Panc1 (cell line): ENCODE results near the gene GRHPR. TPM values are rescaled to one million over a fixed set of nuclear protein-coding genes. Genes with fewer than 3 reads are reported as not detected.
"Not testable (repeated sequence)": the region's sequence is repeated elsewhere in the genome, so short reads cannot be mapped to it uniquely, and the experiment has no call there.

Experiments used
- ATAC-seq: fragments of 200-7000 bp; cut with Tn5 transposase; 2 replicates; pipeline ENCODE4 v1.9.1; 2020; ENCODE audit warnings: mild to moderate bottlenecking, moderate library complexity
- BruUV-seq: library from RNA; stranded (reverse); fragments of 400-500 nt; replicated peaks from 2 replicates; lab custom pipeline; 2021; lab: Mats Ljungman, UMichigan
- CTCF ChIA-PET: fragments of 300-600 bp; sonication (Branson Sonifier 250); formaldehyde crosslinking; loops from one replicate; lab custom pipeline; 2022; ENCODE audit warnings: antibody characterized with exemption; lab: Charles Lee
- POLR2A ChIA-PET: fragments of 300-600 bp; sonication (Branson Sonifier 250); formaldehyde crosslinking; loops from one replicate; lab custom pipeline; 2022; ENCODE audit warnings: antibody characterized with exemption; lab: Charles Lee
- DNase-seq: peaks from one replicate; pipeline ENCODE4 v3.0.0-alpha.2; 2010; ENCODE audit warnings: low read depth, low spot score
- H3K27ac ChIP-seq: 2 replicates; pipeline ENCODE4 v1.5.1; 2011; ENCODE audit warnings: mild to moderate bottlenecking, low read length, inconsistent platforms
- H3K27me3 ChIP-seq: fragments of 200-500 bp; sonication (Bioruptor generic); 2 replicates; pipeline ENCODE4 v1.6.0; 2014; ENCODE audit warnings: low read length, inconsistent platforms; ENCODE audit not compliant: control insufficient read depth, insufficient read depth
- H3K36me3 ChIP-seq: fragments of 200-500 bp; sonication (Bioruptor generic); 2 replicates; pipeline ENCODE4 v1.5.1; 2014; ENCODE audit warnings: inconsistent platforms, mild to moderate bottlenecking, low read length, moderate library complexity; ENCODE audit not compliant: control insufficient read depth, insufficient read depth
- H3K4me1 ChIP-seq: 2 replicates; pipeline ENCODE4 v1.5.1; 2011; ENCODE audit warnings: inconsistent platforms, mild to moderate bottlenecking, low read length, moderate library complexity; ENCODE audit not compliant: control insufficient read depth, insufficient read depth
- H3K4me3 ChIP-seq, 2 experiments: 2 replicates each; pipeline ENCODE4 v1.5.1; 2011 to 2012; ENCODE audit warnings: low read depth in 2 of 2, low read length in 2 of 2, mild to moderate bottlenecking in 2 of 2, inconsistent platforms in 1 of 2, moderate library complexity in 1 of 2
- H3K9me3 ChIP-seq: fragments of 200-500 bp; sonication (Bioruptor generic); 2 replicates; pipeline ENCODE4 v1.5.1; 2014; ENCODE audit warnings: low read depth, mild to moderate bottlenecking, inconsistent platforms, low read length, moderate library complexity; ENCODE audit not compliant: control insufficient read depth, insufficient read depth
- CTCF ChIP-seq: fragments of 450-650 bp; IDR thresholded peaks from 2 replicates; pipeline ENCODE4 v1.5.1; 2017; ENCODE audit warnings: mild to moderate bottlenecking
- POLR2AphosphoS5 ChIP-seq: IDR thresholded peaks from 2 replicates; pipeline ENCODE4 v1.6.1; 2012; ENCODE audit warnings: mild to moderate bottlenecking, low read depth, low read length, moderate library complexity
- SIN3A ChIP-seq: IDR thresholded peaks from 2 replicates; pipeline ENCODE4 v1.6.1; 2012; ENCODE audit warnings: low read depth, mild to moderate bottlenecking, low read length, moderate library complexity, borderline replicate concordance; ENCODE audit not compliant: insufficient read depth
- TCF7L2 ChIP-seq: IDR thresholded peaks from 2 replicates; pipeline ENCODE4 v1.6.1; 2011; ENCODE audit warnings: mild to moderate bottlenecking, low read depth, low read length, inconsistent platforms
- in situ Hi-C: cut with HindIII; loops from 2 replicates; pipeline ENCODE4 v1.10.0; 2016; ENCODE audit warnings: low sequenced_read_pairs, low pct_unique_long_range_greater_than_20kb
- intact Hi-C: fragments of 100-400 bp; cut with micrococcal nuclease; formaldehyde crosslinking; loops from one replicate; pipeline ENCODE4 v1.10.0; 2022; ENCODE audit not compliant: unreplicated experiment
- total RNA-seq: library from RNA; stranded (reverse); gene quantifications from one replicate; pipeline ENCODE4 v1.2.1, GENCODE V29; 2021; ENCODE audit not compliant: unreplicated experiment
- TF ChIP-seq, protein P1 (sequence below), 2 experiments: IDR thresholded peaks; 2 replicates each; pipeline ENCODE4 v1.6.1; 2011 to 2012; ENCODE audit warnings: low read depth in 2 of 2, control low read depth in 1 of 2, low read length in 1 of 2, mild to moderate bottlenecking in 1 of 2, moderate library complexity in 1 of 2; ENCODE audit not compliant: insufficient read depth in 1 of 2

GRHPR gene
- total RNA-seq, 1 experiment from 2014 or later = 238 TPM

DNA sequence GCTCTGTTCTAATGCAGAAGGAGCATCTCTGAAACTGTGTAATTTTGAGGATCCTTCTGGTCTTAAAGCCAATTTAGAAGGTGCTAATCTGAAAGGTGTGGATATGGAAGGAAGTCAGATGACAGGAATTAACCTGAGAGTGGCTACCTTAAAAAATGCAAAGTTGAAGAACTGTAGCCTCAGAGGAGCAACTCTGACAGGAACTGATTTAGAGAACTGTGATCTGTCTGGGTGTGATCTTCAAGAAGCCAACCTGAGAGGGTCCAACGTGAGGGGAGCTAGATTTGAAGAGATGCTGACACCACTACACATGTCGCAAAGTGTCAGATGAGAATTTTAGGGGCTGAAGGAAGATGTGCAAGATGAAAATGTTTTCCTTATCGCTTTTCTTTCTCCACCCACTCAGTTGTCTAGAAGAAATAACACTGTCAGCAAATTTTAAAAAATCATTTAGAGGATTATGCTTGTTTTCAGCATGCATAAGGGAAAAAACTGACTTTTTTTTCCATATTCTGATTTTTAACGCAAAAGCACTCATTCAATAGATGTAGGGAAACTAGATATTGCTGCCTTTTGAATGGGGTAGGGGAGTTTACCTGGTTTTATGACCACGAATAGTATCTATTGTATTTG, 55.6 kb downstream of the GRHPR start:
- in situ Hi-C loops, H3K27me3 ChIP-seq, POLR2A ChIA-PET, ATAC-seq, CTCF ChIA-PET, BruUV-seq, H3K4me3 ChIP-seq, H3K36me3 ChIP-seq, DNase-seq: not testable (repeated sequence)
- Histone ChIP-seq H3K4me1 (peaks cover 17% of the 10 kb centered on the region), H3K9me3 (peaks cover 16% of the 10 kb centered on the region), H3K27ac (peak overlapping the region; percentile 52; the same call in 1 of the 2 replicates)
- intact Hi-C loops = loop anchor here (10.0 kb wide), 1 partner anchor 267 kb away; no protein-coding TSS in a partner anchor

DNA sequence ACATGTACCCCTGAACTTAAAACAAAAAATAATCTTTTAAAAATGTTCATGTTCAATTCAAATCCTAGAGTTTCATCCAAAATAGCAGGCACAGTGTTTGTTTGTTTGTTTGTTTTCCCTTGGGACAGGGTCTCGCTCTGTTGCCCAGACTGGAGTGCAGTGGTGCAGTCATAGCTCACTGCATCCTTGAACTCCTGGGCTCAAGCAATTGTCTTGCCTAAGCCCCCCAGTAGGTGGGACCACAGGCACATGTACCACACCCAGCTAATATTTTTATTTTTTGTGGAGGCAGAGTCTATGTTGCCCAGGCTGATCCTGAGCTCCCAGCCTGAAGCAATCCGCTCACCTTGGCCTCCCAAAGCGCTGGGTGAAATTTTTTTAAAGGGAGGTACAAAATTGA, 58.3 kb downstream of the GRHPR start:
- ATAC-seq = no peak
- Histone ChIP-seq H3K4me1 (peaks cover 19% of the 10 kb centered on the region), H3K27ac (peak overlapping the region; percentile 48; the same call in 1 of the 2 replicates), H3K27me3 (no peaks in the 10 kb centered on the region), H3K36me3 (no peaks in the 10 kb centered on the region), H3K4me3 (no peak overlapping the region), H3K9me3 (no peaks in the 10 kb centered on the region)
- no TSS peak for BruUV-seq
- no peak for DNase-seq
- in situ Hi-C loops (no loop called here), intact Hi-C loops (no loop called here)
- CTCF ChIA-PET = interaction anchor here (0.6 to 1.5 kb wide), 5 partner anchors 15 to 423 kb away, joined by 3 to 5 read pairs (median 3); partner anchors contain the start of gene SLC25A51
- no peak for TF ChIP-seq TCF7L2
- TF ChIP-seq, protein P1, sequence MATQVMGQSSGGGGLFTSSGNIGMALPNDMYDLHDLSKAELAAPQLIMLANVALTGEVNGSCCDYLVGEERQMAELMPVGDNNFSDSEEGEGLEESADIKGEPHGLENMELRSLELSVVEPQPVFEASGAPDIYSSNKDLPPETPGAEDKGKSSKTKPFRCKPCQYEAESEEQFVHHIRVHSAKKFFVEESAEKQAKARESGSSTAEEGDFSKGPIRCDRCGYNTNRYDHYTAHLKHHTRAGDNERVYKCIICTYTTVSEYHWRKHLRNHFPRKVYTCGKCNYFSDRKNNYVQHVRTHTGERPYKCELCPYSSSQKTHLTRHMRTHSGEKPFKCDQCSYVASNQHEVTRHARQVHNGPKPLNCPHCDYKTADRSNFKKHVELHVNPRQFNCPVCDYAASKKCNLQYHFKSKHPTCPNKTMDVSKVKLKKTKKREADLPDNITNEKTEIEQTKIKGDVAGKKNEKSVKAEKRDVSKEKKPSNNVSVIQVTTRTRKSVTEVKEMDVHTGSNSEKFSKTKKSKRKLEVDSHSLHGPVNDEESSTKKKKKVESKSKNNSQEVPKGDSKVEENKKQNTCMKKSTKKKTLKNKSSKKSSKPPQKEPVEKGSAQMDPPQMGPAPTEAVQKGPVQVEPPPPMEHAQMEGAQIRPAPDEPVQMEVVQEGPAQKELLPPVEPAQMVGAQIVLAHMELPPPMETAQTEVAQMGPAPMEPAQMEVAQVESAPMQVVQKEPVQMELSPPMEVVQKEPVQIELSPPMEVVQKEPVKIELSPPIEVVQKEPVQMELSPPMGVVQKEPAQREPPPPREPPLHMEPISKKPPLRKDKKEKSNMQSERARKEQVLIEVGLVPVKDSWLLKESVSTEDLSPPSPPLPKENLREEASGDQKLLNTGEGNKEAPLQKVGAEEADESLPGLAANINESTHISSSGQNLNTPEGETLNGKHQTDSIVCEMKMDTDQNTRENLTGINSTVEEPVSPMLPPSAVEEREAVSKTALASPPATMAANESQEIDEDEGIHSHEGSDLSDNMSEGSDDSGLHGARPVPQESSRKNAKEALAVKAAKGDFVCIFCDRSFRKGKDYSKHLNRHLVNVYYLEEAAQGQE (IDR thresholded peaks at IDR 0.05; ENCODE audit: insufficient read depth in 1 of 2, low read depth in 2 of 2, low read length in 1 of 2) = no peak
- TF ChIP-seq SIN3A = no peak
- no peak for TF ChIP-seq CTCF
- no peak for TF ChIP-seq POLR2AphosphoS5
- POLR2A ChIA-PET = no interaction called here
